T-cell (primary cell): ENCODE measurements around the gene DHX36. TPM values are rescaled to one million over a fixed set of nuclear protein-coding genes. Genes with fewer than 3 reads are reported as not detected.

Experiments used
- ATAC-seq, 4 experiments: fragments of 200-7000 bp in 3 of 4; fragments of 150-1000 bp in 1 of 4; cut with Tn5 transposase; replicated peaks in 1 of 4; 1 replicate in 3 of 4; 2 replicates in 1 of 4; pipeline ENCODE4 v1.10.0; 2021; ENCODE audit warnings: moderate library complexity in 3 of 4, mild to moderate bottlenecking in 2 of 4, moderate number of reproducible peaks in 1 of 4
- CTCF ChIA-PET, 2 donors: fragments of 300-600 bp; sonication (Branson Sonifier 250); formaldehyde crosslinking; loops; one replicate each; lab custom pipeline; 2022; ENCODE audit warnings: antibody characterized with exemption in 2 of 2; lab: Charles Lee
- POLR2A ChIA-PET, 2 donors: fragments of 300-600 bp; sonication (Branson Sonifier 250); formaldehyde crosslinking; loops; one replicate each; lab custom pipeline; 2022; ENCODE audit warnings: antibody characterized with exemption in 2 of 2; lab: Charles Lee
- DNase-seq, 35 experiments: peaks; one replicate each; pipeline versions ENCODE4 v3.0.0 to v3.0.0-alpha.2; 2013 to 2023
- H3K27ac ChIP-seq: one replicate; pipeline ENCODE4 v1.5.1; 2013; ENCODE audit warnings: low read length
- H3K27me3 ChIP-seq, 2 experiments: replicated peaks in 1 of 2; 1 replicate in 1 of 2; 2 replicates in 1 of 2; pipeline versions ENCODE4 v1.6.1 to v1.7.0; 2013; ENCODE audit warnings: low read length in 1 of 2, mixed read lengths in 1 of 2; ENCODE audit not compliant: control insufficient read depth in 2 of 2, insufficient read depth in 2 of 2; ENCODE audit errors: extremely low read depth in 1 of 2
- H3K36me3 ChIP-seq, 2 donors: 1 replicate in 1 of 2; 2 replicates in 1 of 2; pipeline versions ENCODE4 v1.6.1 to v1.7.0; 2013; ENCODE audit warnings: low read length in 1 of 2; ENCODE audit not compliant: control insufficient read depth in 2 of 2, insufficient read depth in 1 of 2; ENCODE audit errors: extremely low read depth in 1 of 2
- H3K4me1 ChIP-seq, 2 experiments: 1 replicate in 1 of 2; 2 replicates in 1 of 2; pipeline versions ENCODE4 v1.6.1 to v1.7.0; 2013; ENCODE audit warnings: low read length in 2 of 2, mixed read lengths in 1 of 2; ENCODE audit not compliant: insufficient read depth in 2 of 2, control insufficient read depth in 1 of 2; ENCODE audit errors: extremely low read depth in 1 of 2
- H3K4me3 ChIP-seq, 2 donors: 1 replicate in 1 of 2; 2 replicates in 1 of 2; pipeline versions ENCODE4 v1.5.1 to v1.7.0; 2013; ENCODE audit warnings: mild to moderate bottlenecking in 2 of 2, low read length in 1 of 2, moderate library complexity in 1 of 2; ENCODE audit not compliant: control insufficient read depth in 1 of 2; ENCODE audit errors: extremely low read depth in 1 of 2
- H3K9me3 ChIP-seq: 2 replicates; pipeline ENCODE4 v1.7.0; 2013
- H3K27ac Mint-ChIP-seq, 2 donors: one replicate each; pipeline ENCODE4 v1.8.0; 2020 to 2021; ENCODE audit warnings: mild to moderate bottlenecking in 2 of 2, mixed read lengths in 2 of 2
- H3K27me3 Mint-ChIP-seq, 2 donors: one replicate each; pipeline ENCODE4 v1.8.0; 2021 to 2022; ENCODE audit warnings: mixed read lengths in 2 of 2
- H3K36me3 Mint-ChIP-seq: one replicate; pipeline ENCODE4 v1.8.0; 2021; ENCODE audit warnings: mixed read lengths
- H3K4me1 Mint-ChIP-seq, 3 donors: one replicate each; pipeline ENCODE4 v1.8.0; 2020 to 2022; ENCODE audit warnings: mixed read lengths in 3 of 3, mild to moderate bottlenecking in 1 of 3
- H3K4me3 Mint-ChIP-seq, 3 donors: one replicate each; pipeline ENCODE4 v1.8.0; 2020 to 2022; ENCODE audit warnings: mild to moderate bottlenecking in 3 of 3, mixed read lengths in 3 of 3, moderate library complexity in 3 of 3
- H3K9me3 Mint-ChIP-seq, 3 donors: one replicate each; pipeline ENCODE4 v1.8.0; 2020 to 2022; ENCODE audit warnings: mixed read lengths in 3 of 3
- WGBS: methylation state at CpG from one replicate; pipeline ENCODE4 v1.1.5; 2013; ENCODE audit warnings: missing lambda C conversion rate; ENCODE audit not compliant: insufficient coverage; 5-methylcytosine and 5-hydroxymethylcytosine counted together
- total RNA-seq, 35 experiments: library from RNA in 6 of 35; stranded (reverse) in 6 of 35; fragments of 120-200 nt in 1 of 35; gene quantifications; one replicate each; pipeline versions ENCODE4 v1.2.1 to v1.2.4 and lab custom pipeline; 2013 to 2026

Gene DHX36
- total RNA-seq, 5 donors from 2014 or later (not counting 1 experiment from before 2014, with no cell fraction given) = 70.3 to 104 (median 76.8) TPM

- whole genome bisulfite sequencing = 82% methylated on average over 2 of the region's 4 CpGs
- ATAC-seq (no peak), DNase-seq (no peak)
- no peaks in the 10 kb centered on the region for H3K27me3 Mint-ChIP-seq
- Histone ChIP-seq H3K27ac (no peak overlapping the region), H3K27me3 (no peaks in the 10 kb centered on the region), H3K36me3 (peaks cover 13 to 46% of the 10 kb centered on the region in 2 donors), H3K9me3 (no peaks in the 10 kb centered on the region), H3K4me3 (no peak overlapping the region), H3K4me1 (no peaks in the 10 kb centered on the region)
- POLR2A ChIA-PET = no interaction called here
- H3K4me3 Mint-ChIP-seq = no peak overlapping the region
- peaks cover 50% of the 10 kb centered on the region for H3K36me3 Mint-ChIP-seq
- H3K4me1 Mint-ChIP-seq = peaks cover 0 to 11% (median 7%) of the 10 kb centered on the region in 3 donors
- no peak overlapping the region for H3K27ac Mint-ChIP-seq
- no peaks in the 10 kb centered on the region for H3K9me3 Mint-ChIP-seq
- CTCF ChIA-PET = no interaction called here
These were observed 74.0 kb downstream of the DHX36 start for GRCh38 chr3:154250291-154250690.

- peaks cover 40% of the 10 kb centered on the region for H3K36me3 Mint-ChIP-seq
- POLR2A ChIA-PET = interaction anchor here in 1 of 2 donors (0.6 kb wide), 1 partner anchor 16 kb away, joined by 3 read pairs; no protein-coding TSS in a partner anchor
- H3K4me1 ChIP-seq = no peaks in the 10 kb centered on the region
- CTCF ChIA-PET = no interaction called here
- no peaks in the 10 kb centered on the region for H3K9me3 Mint-ChIP-seq
- no peak overlapping the region for H3K27ac ChIP-seq
- peaks cover 10 to 33% of the 10 kb centered on the region in 2 donors for H3K36me3 ChIP-seq
- no peak overlapping the region for H3K27ac Mint-ChIP-seq
- no peak overlapping the region for H3K4me3 ChIP-seq
- H3K4me3 Mint-ChIP-seq = no peak overlapping the region
- H3K9me3 ChIP-seq = no peaks in the 10 kb centered on the region
- H3K4me1 Mint-ChIP-seq = peaks cover 0 to 9% (median 7%) of the 10 kb centered on the region in 3 donors
- ATAC-seq (no peak), DNase-seq (no peak)
- WGBS = no CpG with 5 or more reads among the region's 2 CpGs
- no peaks in the 10 kb centered on the region for H3K27me3 ChIP-seq
- H3K27me3 Mint-ChIP-seq = no peaks in the 10 kb centered on the region
These were observed 76.4 kb downstream of the DHX36 start for GRCh38 chr3:154247806-154248415.

GRCh38 chr3:154244644-154245043 is 79.6 kb downstream of the DHX36 start:
- no CpG with 5 or more reads among the region's 2 CpGs for WGBS
- CTCF ChIA-PET = interaction anchor here in 1 of 2 donors (0.9 kb wide), 1 partner anchor 9 kb away, joined by 5 read pairs; no protein-coding TSS in a partner anchor
- no peak overlapping the region for H3K27ac ChIP-seq
- H3K36me3 ChIP-seq = peaks cover 3 to 10% of the 10 kb centered on the region in 2 donors
- H3K36me3 Mint-ChIP-seq = peaks cover 20% of the 10 kb centered on the region
- H3K27me3 ChIP-seq = no peaks in the 10 kb centered on the region
- H3K9me3 Mint-ChIP-seq = no peaks in the 10 kb centered on the region
- no peak overlapping the region for H3K4me3 ChIP-seq
- no peaks in the 10 kb centered on the region for H3K27me3 Mint-ChIP-seq
- POLR2A ChIA-PET = no interaction called here
- no peak overlapping the region for H3K4me3 Mint-ChIP-seq
- no peaks in the 10 kb centered on the region for H3K4me1 Mint-ChIP-seq
- DNase-seq = no peak
- H3K4me1 ChIP-seq = no peaks in the 10 kb centered on the region
- no peaks in the 10 kb centered on the region for H3K9me3 ChIP-seq
- no peak for ATAC-seq
- no peak overlapping the region for H3K27ac Mint-ChIP-seq

- H3K36me3 Mint-ChIP-seq = peaks cover 16% of the 10 kb centered on the region
- H3K4me3 Mint-ChIP-seq = no peak overlapping the region
- H3K9me3 ChIP-seq = no peaks in the 10 kb centered on the region
- DNase-seq = no peak
- ChIA-PET CTCF (no interaction called here), POLR2A (no interaction called here)
- H3K9me3 Mint-ChIP-seq = no peaks in the 10 kb centered on the region
- no peak overlapping the region for H3K4me3 ChIP-seq
- no peaks in the 10 kb centered on the region for H3K4me1 Mint-ChIP-seq
- WGBS = no CpG with 5 or more reads among the region's 2 CpGs
- no peak for ATAC-seq
- H3K27me3 Mint-ChIP-seq = peaks cover 3 to 5% of the 10 kb centered on the region in 2 donors
- peaks cover 0 to 3% of the 10 kb centered on the region in 2 donors for H3K36me3 ChIP-seq
- H3K4me1 ChIP-seq = no peaks in the 10 kb centered on the region
- H3K27ac Mint-ChIP-seq = no peak overlapping the region
- H3K27me3 ChIP-seq = no peaks in the 10 kb centered on the region
- no peak overlapping the region for H3K27ac ChIP-seq
These were observed 80.9 kb downstream of the DHX36 start for GRCh38 chr3:154243353-154243752.

GRCh38 chr3:154242766-154243165 is 81.5 kb downstream of the DHX36 start:
- CTCF ChIA-PET = no interaction called here
- POLR2A ChIA-PET = no interaction called here
- Histone ChIP-seq H3K4me1 (no peaks in the 10 kb centered on the region), H3K36me3 (no peaks in the 10 kb centered on the region), H3K27me3 (no peaks in the 10 kb centered on the region), H3K27ac (no peak overlapping the region), H3K4me3 (no peak overlapping the region), H3K9me3 (no peaks in the 10 kb centered on the region)
- Mint-ChIP-seq H3K4me1 (no peaks in the 10 kb centered on the region), H3K4me3 (no peak overlapping the region), H3K36me3 (peaks cover 16% of the 10 kb centered on the region), H3K27ac (no peak overlapping the region), H3K27me3 (peaks cover 3 to 5% of the 10 kb centered on the region in 2 donors), H3K9me3 (no peaks in the 10 kb centered on the region)
- no peak for DNase-seq
- no peak for ATAC-seq
- WGBS = 94% methylated on average over 3 of the region's 4 CpGs

GRCh38 chr3:154241496-154241895 is 82.8 kb downstream of the DHX36 start:
- peaks cover 4% of the 10 kb centered on the region for H3K36me3 Mint-ChIP-seq
- H3K27me3 Mint-ChIP-seq = peaks cover 3 to 5% of the 10 kb centered on the region in 2 donors
- DNase-seq = no peak
- Histone ChIP-seq H3K36me3 (no peaks in the 10 kb centered on the region), H3K9me3 (no peaks in the 10 kb centered on the region), H3K4me3 (no peak overlapping the region), H3K27ac (no peak overlapping the region), H3K27me3 (no peaks in the 10 kb centered on the region), H3K4me1 (no peaks in the 10 kb centered on the region)
- ChIA-PET CTCF (no interaction called here), POLR2A (no interaction called here)
- ATAC-seq = no peak
- H3K4me1 Mint-ChIP-seq = no peaks in the 10 kb centered on the region
- WGBS = 94% methylated on average over 4 of the region's 5 CpGs
- H3K4me3 Mint-ChIP-seq = no peak overlapping the region
- no peak overlapping the region for H3K27ac Mint-ChIP-seq
- no peaks in the 10 kb centered on the region for H3K9me3 Mint-ChIP-seq
